Measurements from ENCODE around the gene SETD2.
"Not testable (repeated sequence)": the region's sequence is repeated elsewhere in the genome, so short reads cannot be mapped to it uniquely, and the experiment has no call there.

Gene SETD2

GRCh38 chr3:47145272-47145671, 18.6 kb downstream of the SETD2 start:
- no peak for DNase-seq

- no peak for DNase-seq
Observed at GRCh38 chr3:47143068-47143467, 20.8 kb downstream of the SETD2 start.

GRCh38 chr3:47142536-47142935, 21.4 kb downstream of the SETD2 start:
- not testable (repeated sequence) for DNase-seq

- DNase-seq = not testable (repeated sequence)
Observed at GRCh38 chr3:47140973-47141461, 22.9 kb downstream of the SETD2 start.

GRCh38 chr3:47140553-47140952, 23.4 kb downstream of the SETD2 start:
- not testable (repeated sequence) for DNase-seq

GRCh38 chr3:47134311-47134710, 29.6 kb downstream of the SETD2 start:
- no peak for DNase-seq

GRCh38 chr3:47133641-47134040, 30.3 kb downstream of the SETD2 start:
- no peak for DNase-seq

GRCh38 chr3:47130557-47130956, 33.4 kb downstream of the SETD2 start:
- DNase-seq = no peak

GRCh38 chr3:47128137-47128536, 35.8 kb downstream of the SETD2 start:
- no peak for DNase-seq

GRCh38 chr3:47123857-47124256, 40.1 kb downstream of the SETD2 start:
- DNase-seq = no peak

- DNase-seq = no peak
Observed at GRCh38 chr3:47121409-47121808, 42.5 kb downstream of the SETD2 start.

GRCh38 chr3:47120138-47120537, 43.8 kb downstream of the SETD2 start:
- DNase-seq = no peak

GRCh38 chr3:47119387-47119786, 44.5 kb downstream of the SETD2 start:
- DNase-seq = not testable (repeated sequence)

GRCh38 chr3:47117807-47118364, 46.0 kb downstream of the SETD2 start:
- DNase-seq = no peak

- DNase-seq = not testable (repeated sequence)
Observed at GRCh38 chr3:47115524-47115923, 48.4 kb downstream of the SETD2 start.

- no peak for DNase-seq
Observed at GRCh38 chr3:47113669-47114365, 50.1 kb downstream of the SETD2 start.

GRCh38 chr3:47112997-47113396, 50.9 kb downstream of the SETD2 start:
- DNase-seq = no peak

- DNase-seq = no peak
Observed at GRCh38 chr3:47109393-47109792, 54.5 kb downstream of the SETD2 start.

GRCh38 chr3:47108546-47108945, 55.4 kb downstream of the SETD2 start:
- no peak for DNase-seq

GRCh38 chr3:47104259-47104658, 59.7 kb downstream of the SETD2 start:
- DNase-seq = no peak

GRCh38 chr3:47103619-47104018, 60.3 kb downstream of the SETD2 start:
- no peak for DNase-seq

GRCh38 chr3:47102081-47102600, 61.8 kb downstream of the SETD2 start:
- DNase-seq = no peak

- no peak for DNase-seq
Observed at GRCh38 chr3:47098910-47099309, 65.0 kb downstream of the SETD2 start.

- no peak for DNase-seq
Observed at GRCh38 chr3:47097864-47098263, 66.0 kb downstream of the SETD2 start.

GRCh38 chr3:47096959-47097358, 67.0 kb downstream of the SETD2 start:
- no peak for DNase-seq

Measured in NCI-H2029 (cell line).